Epithelial cell of proximal tubule (primary cell): Measurements from ENCODE around the gene RIC1. TPM values are rescaled to one million over a fixed set of nuclear protein-coding genes. Genes with fewer than 3 reads are reported as not detected.
"Not testable (repeated sequence)": the region's sequence is repeated elsewhere in the genome, so short reads cannot be mapped to it uniquely, and the experiment has no call there.

Experiments used
- DNase-seq: peaks from one replicate; pipeline ENCODE4 v3.0.0-alpha.2; 2011; ENCODE audit warnings: low read depth
- H3K4me3 ChIP-seq: 2 replicates; pipeline ENCODE4 v1.5.1; 2011; ENCODE audit warnings: low read depth, mild to moderate bottlenecking, low read length
- total RNA-seq: library from RNA; depleted of rRNA; stranded (reverse); fragments of >200 nt; gene quantifications from 2 replicates; pipeline ENCODE4 v1.2.3, GENCODE V29; 2015
- TF ChIP-seq, protein P1 (sequence below): conservative IDR thresholded peaks from 2 replicates; pipeline ENCODE4 v1.5.1; 2012; ENCODE audit warnings: low read depth, mild to moderate bottlenecking, low read length

Gene RIC1
- total RNA-seq, 1 donor from 2014 or later: 12.7 TPM

GRCh38 chr9:5798581-5798980 is 169.7 kb downstream of the RIC1 start:
- no peak overlapping the region for H3K4me3 ChIP-seq
- no peak for DNase-seq
- TF ChIP-seq, protein P1, sequence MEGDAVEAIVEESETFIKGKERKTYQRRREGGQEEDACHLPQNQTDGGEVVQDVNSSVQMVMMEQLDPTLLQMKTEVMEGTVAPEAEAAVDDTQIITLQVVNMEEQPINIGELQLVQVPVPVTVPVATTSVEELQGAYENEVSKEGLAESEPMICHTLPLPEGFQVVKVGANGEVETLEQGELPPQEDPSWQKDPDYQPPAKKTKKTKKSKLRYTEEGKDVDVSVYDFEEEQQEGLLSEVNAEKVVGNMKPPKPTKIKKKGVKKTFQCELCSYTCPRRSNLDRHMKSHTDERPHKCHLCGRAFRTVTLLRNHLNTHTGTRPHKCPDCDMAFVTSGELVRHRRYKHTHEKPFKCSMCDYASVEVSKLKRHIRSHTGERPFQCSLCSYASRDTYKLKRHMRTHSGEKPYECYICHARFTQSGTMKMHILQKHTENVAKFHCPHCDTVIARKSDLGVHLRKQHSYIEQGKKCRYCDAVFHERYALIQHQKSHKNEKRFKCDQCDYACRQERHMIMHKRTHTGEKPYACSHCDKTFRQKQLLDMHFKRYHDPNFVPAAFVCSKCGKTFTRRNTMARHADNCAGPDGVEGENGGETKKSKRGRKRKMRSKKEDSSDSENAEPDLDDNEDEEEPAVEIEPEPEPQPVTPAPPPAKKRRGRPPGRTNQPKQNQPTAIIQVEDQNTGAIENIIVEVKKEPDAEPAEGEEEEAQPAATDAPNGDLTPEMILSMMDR: no peak

- no peak overlapping the region for H3K4me3 ChIP-seq
- TF ChIP-seq, protein P1: peak; percentile 91
- no peak for DNase-seq
Measured at GRCh38 chr9:5799314-5799713, 170.4 kb downstream of the RIC1 start.

DNA sequence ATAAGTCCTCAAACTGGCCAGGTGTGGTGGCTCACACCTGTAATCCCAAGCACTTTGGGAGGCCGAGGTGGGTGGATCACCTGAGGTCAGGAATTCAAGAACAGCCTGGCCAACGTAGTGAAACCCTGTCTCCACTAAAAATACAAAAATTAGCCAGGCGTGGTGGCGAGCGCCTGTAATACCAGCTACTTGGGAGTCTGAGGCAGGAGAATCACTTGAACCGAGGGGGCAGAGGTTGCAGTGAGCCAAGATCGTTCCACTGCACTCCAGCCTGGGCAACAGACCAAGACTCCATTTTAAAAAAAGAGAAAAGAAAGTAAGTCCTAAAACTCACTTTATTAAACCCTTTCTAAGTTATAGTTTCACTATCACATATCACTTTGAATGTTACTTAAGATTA is 171.5 kb downstream of the RIC1 start:
- DNase-seq, H3K4me3 ChIP-seq: not testable (repeated sequence)

DNA sequence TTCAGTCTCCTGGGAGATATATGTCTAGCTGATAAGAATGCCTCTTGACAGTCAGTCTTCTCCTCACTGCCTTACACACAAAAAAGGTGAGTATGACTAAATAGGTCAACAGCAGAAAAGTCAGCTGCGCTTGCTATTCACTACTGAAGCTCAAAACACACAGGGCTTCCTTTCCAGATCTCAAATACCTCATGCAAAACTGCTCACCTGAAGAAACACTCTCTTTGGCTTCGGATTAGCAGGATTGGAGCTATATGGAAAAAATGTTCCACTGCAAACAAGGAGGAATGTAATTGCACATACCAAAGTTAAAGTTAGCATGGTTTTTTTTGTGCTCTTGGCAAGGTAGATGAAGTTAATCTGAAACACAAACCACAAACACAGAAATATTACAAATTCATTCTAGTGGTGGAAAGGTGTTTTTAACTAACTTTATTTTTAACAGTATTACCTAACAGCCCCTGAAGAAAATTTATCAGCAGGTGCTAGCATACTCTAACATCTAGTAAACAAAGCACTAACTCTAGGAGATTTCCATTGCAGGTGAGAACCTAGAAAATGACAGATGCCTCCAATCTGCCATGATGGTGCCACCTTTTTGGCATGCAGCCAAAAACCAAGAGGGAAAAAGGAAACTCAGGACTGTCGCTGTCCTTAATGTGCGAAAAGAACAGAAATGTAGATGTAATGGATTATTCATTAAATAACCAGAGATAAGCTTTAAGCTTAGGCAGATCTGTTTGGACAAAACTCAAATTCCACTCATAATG is 172.2 kb downstream of the RIC1 start:
- no peak overlapping the region for H3K4me3 ChIP-seq
- DNase-seq: peak; percentile 69
- TF ChIP-seq, protein P1: no peak

DNA sequence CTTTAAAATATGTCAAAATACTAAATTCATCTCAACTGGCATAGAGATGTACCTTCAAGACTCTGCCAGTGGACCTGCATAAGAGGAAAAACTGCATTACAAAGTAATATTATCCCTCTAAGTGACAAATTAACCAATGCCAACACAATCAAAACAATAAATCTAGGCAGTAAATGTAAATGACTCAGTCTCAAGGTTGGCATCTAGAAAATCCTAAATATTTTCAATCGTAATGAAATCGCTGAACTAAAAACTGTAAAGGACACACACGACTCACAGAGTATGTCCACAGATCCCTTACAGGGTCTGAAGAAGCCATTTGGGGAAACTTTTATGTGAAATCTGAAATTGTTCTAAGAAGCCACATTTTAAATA is 172.8 kb downstream of the RIC1 start:
- no peak overlapping the region for H3K4me3 ChIP-seq
- TF ChIP-seq, protein P1: no peak

DNA sequence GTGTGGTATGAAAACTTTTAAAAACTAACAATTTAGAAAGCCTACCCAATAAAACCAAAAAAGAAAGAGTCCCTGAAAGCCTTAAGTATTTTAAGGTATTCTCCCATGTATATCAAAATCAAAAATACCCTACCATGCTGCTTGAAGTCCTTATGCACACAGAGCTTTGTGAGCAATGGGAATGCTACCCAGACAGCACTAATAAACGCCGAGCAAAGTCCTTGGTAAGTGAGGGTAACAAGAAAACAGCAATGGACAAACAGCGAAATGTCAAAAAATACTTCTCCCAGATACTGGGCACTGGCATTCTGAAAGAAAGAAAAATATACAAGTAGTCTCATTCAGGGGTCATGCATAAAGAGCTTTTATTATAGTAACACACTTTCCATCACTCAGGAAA is 176.6 kb downstream of the RIC1 start:
- TF ChIP-seq, protein P1: no peak
- DNase-seq: no peak
- no peak overlapping the region for H3K4me3 ChIP-seq

More for the DNA sequence above, 172.8 kb downstream of the RIC1 start:
- peak; percentile 42 for DNase-seq

- TF ChIP-seq, protein P1: no peak
- no peak for DNase-seq
- H3K4me3 ChIP-seq: no peak overlapping the region
Measured at GRCh38 chr9:5811751-5812150, 182.8 kb downstream of the RIC1 start.
